HUES64 (cell line): ENCODE results near the gene PRPF19.
A peak's percentile ranks its signal among the peaks of the same experiment; 100 is the strongest.

Experiments used
- H3K27ac ChIP-seq: 2 replicates; pipeline ENCODE4 v1.7.0; 2013; ENCODE audit warnings: low read depth, low read length, inconsistent platforms
- H3K27me3 ChIP-seq: 2 replicates; pipeline ENCODE4 v1.6.1; 2013; ENCODE audit warnings: mild to moderate bottlenecking, low read length; ENCODE audit not compliant: insufficient read depth
- H3K36me3 ChIP-seq: 2 replicates; pipeline ENCODE4 v1.6.1; 2013; ENCODE audit warnings: mild to moderate bottlenecking, low read length; ENCODE audit not compliant: insufficient read depth
- H3K4me1 ChIP-seq: 2 replicates; pipeline ENCODE4 v1.6.1; 2013; ENCODE audit warnings: mild to moderate bottlenecking, low read length, moderate library complexity; ENCODE audit not compliant: insufficient read depth
- H3K4me3 ChIP-seq: 2 replicates; pipeline ENCODE4 v1.5.1; 2013; ENCODE audit warnings: mild to moderate bottlenecking, low read length, moderate library complexity
- H3K9ac ChIP-seq: 2 replicates; pipeline ENCODE4 v1.6.1; 2013; ENCODE audit warnings: mild to moderate bottlenecking, low read depth, low read length
- H3K9me3 ChIP-seq: 2 replicates; pipeline ENCODE4 v1.6.1; 2013; ENCODE audit warnings: low read depth, low read length; ENCODE audit not compliant: insufficient read depth
- WGBS: fragments of 150-250, 120-280 bp; methylation state at CpG from one replicate; pipeline ENCODE4 v1.1.7; 2013; ENCODE audit warnings: missing lambda C conversion rate; 5-methylcytosine and 5-hydroxymethylcytosine counted together

PRPF19 gene

GRCh38 chr11:60921777-60922335, 15.5 kb upstream of the PRPF19 start:
- WGBS: 96% methylated on average over 23 of the region's 23 CpGs
- H3K9me3 ChIP-seq: no peaks in the 10 kb centered on the region
- no peak overlapping the region for H3K9ac ChIP-seq
- peaks cover 31% of the 10 kb centered on the region for H3K36me3 ChIP-seq
- H3K4me3 ChIP-seq: no peak overlapping the region
- H3K27me3 ChIP-seq: peaks cover 4% of the 10 kb centered on the region; the same call in 1 of the 2 replicates
- peaks cover 7% of the 10 kb centered on the region for H3K4me1 ChIP-seq
- no peak overlapping the region for H3K27ac ChIP-seq

GRCh38 chr11:60921259-60921658, 14.9 kb upstream of the PRPF19 start:
- Histone ChIP-seq H3K4me1 (peaks cover 13% of the 10 kb centered on the region), H3K36me3 (peaks cover 27% of the 10 kb centered on the region), H3K27me3 (peaks cover 4% of the 10 kb centered on the region; the same call in 1 of the 2 replicates), H3K9me3 (no peaks in the 10 kb centered on the region), H3K27ac (no peak overlapping the region), H3K4me3 (no peak overlapping the region), H3K9ac (no peak overlapping the region)
- 97% methylated on average over 11 of the region's 11 CpGs for WGBS

- Histone ChIP-seq H3K9ac (no peak overlapping the region), H3K9me3 (no peaks in the 10 kb centered on the region), H3K27me3 (peaks cover 1% of the 10 kb centered on the region; the same call in 1 of the 2 replicates), H3K36me3 (peaks cover 27% of the 10 kb centered on the region), H3K4me1 (peaks cover 15% of the 10 kb centered on the region), H3K4me3 (no peak overlapping the region), H3K27ac (no peak overlapping the region)
- 94% methylated on average over 2 of the region's 2 CpGs for WGBS
These were observed 13.6 kb upstream of the PRPF19 start for GRCh38 chr11:60919956-60920355.

GRCh38 chr11:60919320-60919719, 12.9 kb upstream of the PRPF19 start:
- peaks cover 27% of the 10 kb centered on the region for H3K36me3 ChIP-seq
- no peaks in the 10 kb centered on the region for H3K9me3 ChIP-seq
- no peak overlapping the region for H3K4me3 ChIP-seq
- H3K4me1 ChIP-seq: peaks cover 18% of the 10 kb centered on the region
- no peak overlapping the region for H3K9ac ChIP-seq
- no peaks in the 10 kb centered on the region for H3K27me3 ChIP-seq
- H3K27ac ChIP-seq: no peak overlapping the region
- WGBS: 100% methylated on average over 1 of the region's 1 CpG

- Histone ChIP-seq H3K4me3 (no peak overlapping the region), H3K27ac (no peak overlapping the region), H3K4me1 (peaks cover 18% of the 10 kb centered on the region), H3K9me3 (no peaks in the 10 kb centered on the region), H3K27me3 (no peaks in the 10 kb centered on the region), H3K9ac (no peak overlapping the region), H3K36me3 (peaks cover 27% of the 10 kb centered on the region)
- WGBS: 63% methylated on average over 2 of the region's 2 CpGs
These were observed 12.5 kb upstream of the PRPF19 start for GRCh38 chr11:60918939-60919265.

- Histone ChIP-seq H3K9me3 (no peaks in the 10 kb centered on the region), H3K27ac (no peak overlapping the region), H3K4me3 (no peak overlapping the region), H3K4me1 (peaks cover 18% of the 10 kb centered on the region), H3K9ac (no peak overlapping the region), H3K36me3 (peaks cover 27% of the 10 kb centered on the region), H3K27me3 (no peaks in the 10 kb centered on the region)
- WGBS: 95% methylated on average over 4 of the region's 4 CpGs
These were observed 12.0 kb upstream of the PRPF19 start for GRCh38 chr11:60918251-60918938.

- Histone ChIP-seq H3K9me3 (no peaks in the 10 kb centered on the region), H3K36me3 (peaks cover 26% of the 10 kb centered on the region), H3K4me3 (no peak overlapping the region), H3K27ac (no peak overlapping the region), H3K4me1 (peaks cover 29% of the 10 kb centered on the region), H3K9ac (no peak overlapping the region), H3K27me3 (no peaks in the 10 kb centered on the region)
- 98% methylated on average over 1 of the region's 1 CpG for WGBS
These were observed 10.9 kb upstream of the PRPF19 start for GRCh38 chr11:60917267-60917666.

GRCh38 chr11:60916669-60917206, 10.4 kb upstream of the PRPF19 start:
- Histone ChIP-seq H3K27me3 (no peaks in the 10 kb centered on the region), H3K9ac (no peak overlapping the region), H3K4me3 (no peak overlapping the region), H3K27ac (no peak overlapping the region), H3K4me1 (peaks cover 33% of the 10 kb centered on the region), H3K36me3 (peaks cover 23% of the 10 kb centered on the region), H3K9me3 (no peaks in the 10 kb centered on the region)
- WGBS: 87% methylated on average over 3 of the region's 3 CpGs

GRCh38 chr11:60915248-60915914, 9.0 kb upstream of the PRPF19 start:
- 6% methylated on average over 17 of the region's 17 CpGs for WGBS
- Histone ChIP-seq H3K27me3 (peaks cover 8% of the 10 kb centered on the region), H3K9ac (peak overlapping the region; percentile 75), H3K4me1 (peaks cover 33% of the 10 kb centered on the region), H3K4me3 (peak overlapping the region; percentile 59), H3K27ac (peak overlapping the region; percentile 4), H3K9me3 (no peaks in the 10 kb centered on the region), H3K36me3 (peaks cover 11% of the 10 kb centered on the region)

- Histone ChIP-seq H3K36me3 (peaks cover 4% of the 10 kb centered on the region; the same call in 1 of the 2 replicates), H3K27me3 (peaks cover 11% of the 10 kb centered on the region), H3K4me1 (peaks cover 33% of the 10 kb centered on the region), H3K9me3 (no peaks in the 10 kb centered on the region), H3K4me3 (peak overlapping the region; percentile 59), H3K27ac (peak overlapping the region; percentile 4), H3K9ac (peak overlapping the region; percentile 75)
- under 1% methylated on average over 28 of the region's 31 CpGs for WGBS
These were observed 8.4 kb upstream of the PRPF19 start for GRCh38 chr11:60914633-60915247.
